HPDE6-E6E7 (cell line): ENCODE results near the gene USP31.

Experiments used
- DNase-seq: peaks from one replicate; pipeline ENCODE4 v3.0.0; 2011; ENCODE audit warnings: missing footprints; ENCODE audit errors: extremely low spot score

USP31 gene, protein sequence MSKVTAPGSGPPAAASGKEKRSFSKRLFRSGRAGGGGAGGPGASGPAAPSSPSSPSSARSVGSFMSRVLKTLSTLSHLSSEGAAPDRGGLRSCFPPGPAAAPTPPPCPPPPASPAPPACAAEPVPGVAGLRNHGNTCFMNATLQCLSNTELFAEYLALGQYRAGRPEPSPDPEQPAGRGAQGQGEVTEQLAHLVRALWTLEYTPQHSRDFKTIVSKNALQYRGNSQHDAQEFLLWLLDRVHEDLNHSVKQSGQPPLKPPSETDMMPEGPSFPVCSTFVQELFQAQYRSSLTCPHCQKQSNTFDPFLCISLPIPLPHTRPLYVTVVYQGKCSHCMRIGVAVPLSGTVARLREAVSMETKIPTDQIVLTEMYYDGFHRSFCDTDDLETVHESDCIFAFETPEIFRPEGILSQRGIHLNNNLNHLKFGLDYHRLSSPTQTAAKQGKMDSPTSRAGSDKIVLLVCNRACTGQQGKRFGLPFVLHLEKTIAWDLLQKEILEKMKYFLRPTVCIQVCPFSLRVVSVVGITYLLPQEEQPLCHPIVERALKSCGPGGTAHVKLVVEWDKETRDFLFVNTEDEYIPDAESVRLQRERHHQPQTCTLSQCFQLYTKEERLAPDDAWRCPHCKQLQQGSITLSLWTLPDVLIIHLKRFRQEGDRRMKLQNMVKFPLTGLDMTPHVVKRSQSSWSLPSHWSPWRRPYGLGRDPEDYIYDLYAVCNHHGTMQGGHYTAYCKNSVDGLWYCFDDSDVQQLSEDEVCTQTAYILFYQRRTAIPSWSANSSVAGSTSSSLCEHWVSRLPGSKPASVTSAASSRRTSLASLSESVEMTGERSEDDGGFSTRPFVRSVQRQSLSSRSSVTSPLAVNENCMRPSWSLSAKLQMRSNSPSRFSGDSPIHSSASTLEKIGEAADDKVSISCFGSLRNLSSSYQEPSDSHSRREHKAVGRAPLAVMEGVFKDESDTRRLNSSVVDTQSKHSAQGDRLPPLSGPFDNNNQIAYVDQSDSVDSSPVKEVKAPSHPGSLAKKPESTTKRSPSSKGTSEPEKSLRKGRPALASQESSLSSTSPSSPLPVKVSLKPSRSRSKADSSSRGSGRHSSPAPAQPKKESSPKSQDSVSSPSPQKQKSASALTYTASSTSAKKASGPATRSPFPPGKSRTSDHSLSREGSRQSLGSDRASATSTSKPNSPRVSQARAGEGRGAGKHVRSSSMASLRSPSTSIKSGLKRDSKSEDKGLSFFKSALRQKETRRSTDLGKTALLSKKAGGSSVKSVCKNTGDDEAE (N-terminal part only)

DNA sequence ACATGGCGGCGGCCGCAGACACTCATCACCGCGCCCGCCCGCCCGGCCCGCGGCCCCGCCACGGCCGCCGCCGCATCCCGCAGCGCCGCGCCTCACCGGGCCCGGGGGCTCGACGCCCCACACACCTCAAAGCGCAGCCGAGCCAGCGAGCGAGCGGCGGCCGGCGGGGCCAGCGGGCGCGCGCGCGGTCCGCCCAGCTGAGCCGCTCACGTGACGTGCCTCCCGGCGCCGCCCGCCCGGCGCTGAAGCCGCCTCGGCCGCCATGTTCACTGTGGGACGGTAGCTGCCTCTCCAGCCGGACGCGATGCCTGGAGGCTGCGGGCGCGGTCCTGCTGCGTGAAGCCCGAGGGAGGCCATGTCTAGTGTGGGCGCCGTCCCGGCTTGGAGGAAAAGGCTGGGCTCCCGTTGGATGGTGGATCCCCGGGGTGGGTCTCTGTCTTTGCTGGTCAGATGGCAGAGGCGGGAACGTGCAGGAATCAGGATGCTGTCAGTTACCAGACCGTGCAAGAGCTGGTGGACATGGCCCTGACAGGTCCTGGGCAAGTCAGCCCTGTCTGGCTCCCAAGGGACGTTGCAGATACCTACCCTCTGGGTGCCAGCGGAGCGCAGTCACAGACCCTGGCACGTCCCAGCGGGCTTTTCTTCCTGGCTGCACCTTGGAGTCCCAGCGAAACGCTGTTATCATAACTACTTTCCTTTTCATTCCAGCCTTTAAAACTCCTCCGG, at the start of gene USP31:
Gene USP31, minus strand, starts transcription at position 186 of the 726 bp plus-strand sequence. Its CDS starts 182 bp downstream, at position 4.
- DNase-seq = peak; percentile 83

DNA sequence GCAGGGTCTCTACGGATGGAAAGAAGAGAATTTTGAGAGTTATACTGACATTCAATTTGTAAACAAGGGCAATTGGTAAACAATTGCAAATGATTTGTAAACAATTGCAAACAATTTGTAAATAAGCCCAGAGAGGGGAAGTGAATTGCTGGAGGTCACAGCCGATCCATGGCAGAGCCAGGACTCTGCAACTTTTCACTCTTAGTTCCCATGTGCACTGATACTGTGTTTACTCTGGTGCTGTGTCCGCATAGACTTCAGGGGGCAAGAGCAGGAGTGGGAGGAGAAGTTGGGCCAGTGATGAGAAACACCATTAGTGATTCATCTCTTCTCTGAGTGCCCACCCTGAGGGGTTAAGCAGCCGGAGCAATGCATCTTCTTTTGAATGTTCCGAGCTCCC, 47.3 kb upstream of the USP31 start:
- DNase-seq = no peak

DNA sequence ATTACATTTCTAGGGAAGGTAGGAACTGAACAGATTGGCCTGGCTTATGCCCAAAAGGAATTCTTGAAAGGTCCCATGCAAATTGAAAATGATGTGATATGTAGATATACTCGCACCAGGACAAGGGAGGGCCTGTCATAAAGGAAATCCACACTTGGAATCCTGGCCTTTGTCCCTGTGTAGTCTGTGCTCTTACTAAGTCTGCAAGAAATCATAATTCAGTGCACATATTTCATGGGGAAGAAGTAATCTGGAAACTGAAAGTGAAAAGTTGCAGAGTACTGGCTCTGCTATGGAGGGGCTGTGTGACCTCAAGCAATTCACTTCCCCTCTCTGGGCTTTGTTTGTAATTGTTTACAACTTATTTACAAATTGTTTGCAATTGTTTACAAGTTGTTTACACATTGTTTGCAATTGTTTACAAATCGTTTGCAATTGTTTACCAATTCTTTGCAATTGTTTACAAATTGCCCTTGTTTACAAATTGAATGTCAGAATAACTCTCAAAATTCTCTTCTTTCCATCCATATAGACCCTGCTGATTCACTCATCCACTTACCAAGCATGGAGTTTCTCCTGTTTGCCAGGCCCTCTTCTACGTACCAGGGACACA, 46.2 kb upstream of the USP31 start:
- no peak for DNase-seq

DNA sequence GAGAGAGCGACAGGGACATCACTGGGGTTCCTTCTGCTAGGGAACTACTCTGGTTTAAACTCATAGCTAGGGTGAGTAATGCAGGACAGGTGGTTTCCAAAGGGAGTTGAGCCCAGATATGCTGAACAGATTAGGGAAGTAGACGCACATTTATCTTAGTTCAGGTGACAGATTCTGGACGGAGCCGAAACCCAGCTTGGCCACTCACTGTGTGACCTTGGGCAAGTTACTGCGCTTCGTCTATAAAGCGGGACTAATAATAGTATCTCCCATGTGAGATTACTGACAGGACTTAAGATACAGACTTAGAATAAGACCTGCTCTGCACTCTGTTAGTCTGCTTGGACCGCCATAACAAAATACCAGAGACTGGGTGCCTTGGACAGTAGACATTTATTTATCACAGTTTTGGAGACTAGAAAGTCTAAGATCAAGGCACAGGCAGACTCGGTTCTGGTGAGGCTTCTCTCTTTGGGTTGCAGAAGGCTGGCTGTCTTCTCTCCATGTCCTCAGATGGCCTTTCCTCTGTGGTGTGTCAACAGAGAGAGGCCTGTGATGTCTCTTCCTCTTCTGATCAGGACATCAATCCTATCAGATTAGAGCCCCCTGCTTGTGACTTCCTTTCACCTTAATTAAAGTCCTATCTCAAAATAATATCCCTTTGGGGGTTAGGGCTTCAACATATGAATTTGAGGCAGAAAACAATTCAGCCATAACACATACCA, 45.4 kb upstream of the USP31 start:
- DNase-seq = no peak

DNA sequence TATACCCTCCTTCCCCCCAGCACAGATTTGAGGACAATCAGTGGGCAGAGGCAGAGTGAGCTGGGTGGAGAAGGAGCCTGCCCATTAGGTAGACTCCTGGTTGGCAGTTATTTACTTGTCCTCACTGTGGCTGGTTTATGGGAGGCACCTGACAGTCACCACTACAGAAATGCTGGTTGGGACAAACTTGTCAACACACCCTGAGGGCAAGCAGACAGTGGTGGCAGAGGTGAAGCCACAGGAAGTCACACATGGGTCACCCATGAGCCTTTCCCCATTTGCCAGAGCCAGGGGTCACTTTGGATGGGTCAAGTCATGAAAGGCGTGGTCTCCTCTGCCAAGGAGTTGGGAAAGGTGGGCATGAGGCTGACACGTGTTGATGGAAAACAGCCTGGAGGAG, 39.7 kb upstream of the USP31 start:
- DNase-seq = no peak

DNA sequence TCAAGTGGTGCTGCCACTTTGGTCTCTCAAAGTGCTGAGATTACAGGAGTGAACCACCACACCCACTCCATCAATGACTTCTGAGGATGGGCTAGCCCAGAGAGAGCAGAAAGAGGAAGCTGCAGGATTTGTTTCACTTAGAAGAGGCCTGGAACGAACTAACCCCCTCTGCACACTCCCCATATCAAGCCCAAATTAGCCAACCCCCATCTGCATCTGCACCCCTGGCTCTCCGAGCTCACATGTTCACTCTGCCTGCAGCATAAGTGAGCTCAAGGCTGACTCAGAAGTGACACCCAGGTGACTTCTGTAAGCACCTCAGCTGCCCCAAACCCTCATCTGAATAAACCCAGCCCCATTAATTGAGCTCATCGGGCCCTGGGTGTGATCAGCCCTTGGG, 38.1 kb upstream of the USP31 start:
- DNase-seq = no peak

DNA sequence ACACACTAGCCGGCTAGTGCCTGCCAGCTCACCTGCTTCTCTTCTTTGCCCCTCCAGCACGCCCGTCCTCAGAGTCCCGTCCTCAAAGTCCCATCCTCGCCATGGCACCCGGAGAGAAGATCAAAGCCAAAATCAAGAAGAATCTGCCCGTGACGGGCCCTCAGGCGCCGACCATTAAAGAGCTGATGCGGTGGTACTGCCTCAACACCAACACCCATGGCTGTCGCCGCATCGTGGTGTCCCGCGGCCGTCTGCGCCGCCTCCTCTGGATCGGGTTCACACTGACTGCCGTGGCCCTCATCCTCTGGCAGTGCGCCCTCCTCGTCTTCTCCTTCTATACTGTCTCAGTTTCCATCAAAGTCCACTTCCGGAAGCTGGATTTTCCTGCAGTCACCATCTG, 36.9 kb upstream of the USP31 start:
- no peak for DNase-seq

DNA sequence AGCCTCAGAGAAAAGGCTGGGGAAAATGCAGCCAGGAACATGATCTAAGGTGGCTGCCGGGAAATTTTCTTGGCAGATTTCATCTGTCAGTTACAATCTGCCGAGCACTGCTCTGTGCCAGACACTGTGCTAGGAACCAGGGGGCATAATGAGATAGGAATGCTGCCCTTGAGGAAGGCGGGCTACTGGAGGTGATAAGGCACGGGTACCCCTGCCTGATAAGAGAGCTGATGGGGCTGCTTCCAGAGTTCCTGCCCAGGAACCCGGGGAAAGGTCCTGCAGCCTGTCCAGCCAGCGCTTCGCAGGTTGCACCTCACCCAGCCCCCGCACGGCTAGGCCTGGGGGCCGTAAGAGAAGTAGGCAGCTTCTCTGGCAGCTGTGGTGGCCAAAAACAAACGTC, 36.4 kb upstream of the USP31 start:
- no peak for DNase-seq

DNA sequence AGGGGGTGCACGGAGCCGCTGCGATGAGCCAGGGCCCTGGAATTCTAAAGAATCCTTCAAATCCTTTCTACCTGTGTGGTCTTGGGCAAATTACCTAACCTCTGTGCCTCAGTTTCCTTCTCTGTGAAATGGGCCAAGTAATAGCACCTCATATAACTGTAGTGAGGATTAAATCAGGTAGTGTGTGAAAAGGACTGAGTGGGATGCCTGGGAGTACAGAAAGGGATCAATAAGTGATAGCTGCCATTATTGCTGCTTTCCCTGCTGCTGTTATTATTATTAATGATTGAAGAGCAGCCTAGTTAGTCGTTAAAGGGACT, 34.3 kb upstream of the USP31 start:
- no peak for DNase-seq

DNA sequence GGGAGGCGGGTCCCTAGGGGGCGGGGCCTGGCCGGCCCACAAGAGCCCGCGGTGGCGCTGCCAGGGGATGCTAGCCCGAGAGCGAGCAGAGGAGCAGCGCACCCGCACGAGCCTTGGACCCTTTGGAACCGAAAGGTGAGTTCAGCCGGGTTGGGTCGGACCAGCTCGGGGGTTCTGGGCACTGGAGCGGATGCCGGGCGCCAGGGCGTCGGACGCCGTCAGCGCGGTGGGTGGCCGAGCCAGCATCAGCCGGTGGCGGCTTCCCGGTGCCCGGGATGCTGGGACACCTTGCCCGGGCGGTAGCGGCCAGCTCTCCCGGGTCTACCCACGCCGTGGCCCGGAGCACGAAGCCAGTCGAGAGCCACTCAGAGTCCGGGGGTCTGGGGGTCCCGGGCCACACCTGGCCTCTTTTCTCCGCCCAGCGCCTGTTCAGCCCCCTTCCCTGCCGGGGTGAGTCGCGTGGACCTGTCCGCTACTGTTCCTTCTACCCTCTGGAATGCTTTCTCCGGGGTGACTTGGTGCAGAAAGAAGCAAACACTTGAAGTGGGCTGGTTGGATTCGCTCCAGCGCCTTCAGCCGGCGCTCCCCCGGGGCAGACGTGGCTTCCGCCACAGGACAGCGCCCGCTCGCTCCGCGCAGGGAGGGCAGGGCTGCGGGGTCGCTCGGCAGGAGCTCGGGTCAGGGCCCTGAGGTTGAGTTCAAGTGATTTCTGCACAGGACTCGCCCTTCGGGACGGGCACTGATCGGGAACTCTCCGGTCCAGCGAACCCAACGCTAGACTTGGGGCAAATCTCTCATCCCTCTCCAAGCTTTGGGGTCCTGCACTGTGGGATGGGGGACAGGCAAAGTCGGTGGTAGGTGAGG, 33.7 kb upstream of the USP31 start, which contains the start of gene SCNN1G:
Gene SCNN1G, plus strand, starts transcription at position 67 of the 864 bp plus-strand sequence. CDS start 3,527 bp downstream, outside the sequence.
- no peak for DNase-seq

DNA sequence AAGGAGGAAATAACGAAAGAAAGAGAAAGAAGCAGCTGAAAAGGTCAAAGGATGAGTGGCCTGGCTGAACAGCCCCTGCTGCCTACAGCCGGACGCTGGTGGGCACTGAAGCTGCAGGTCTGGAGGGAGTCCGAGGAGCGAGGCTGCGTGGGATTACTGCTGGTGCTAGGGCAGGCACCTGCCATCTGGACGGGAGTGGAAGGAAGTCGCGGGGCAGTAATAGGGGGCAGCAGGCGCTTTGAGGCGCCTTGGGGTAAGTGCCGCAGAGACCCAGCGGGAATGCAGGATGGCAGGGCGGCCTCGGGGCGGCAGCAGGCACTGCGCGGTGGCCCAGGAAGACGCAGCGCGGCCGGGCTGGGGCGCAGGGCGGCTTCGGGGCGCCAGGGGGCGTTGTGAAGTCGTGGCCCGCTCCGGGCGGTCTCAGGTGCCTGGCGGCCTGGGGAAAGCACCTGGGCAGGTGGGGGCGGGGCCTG, 33.0 kb upstream of the USP31 start:
- peak; percentile 91 for DNase-seq

DNA sequence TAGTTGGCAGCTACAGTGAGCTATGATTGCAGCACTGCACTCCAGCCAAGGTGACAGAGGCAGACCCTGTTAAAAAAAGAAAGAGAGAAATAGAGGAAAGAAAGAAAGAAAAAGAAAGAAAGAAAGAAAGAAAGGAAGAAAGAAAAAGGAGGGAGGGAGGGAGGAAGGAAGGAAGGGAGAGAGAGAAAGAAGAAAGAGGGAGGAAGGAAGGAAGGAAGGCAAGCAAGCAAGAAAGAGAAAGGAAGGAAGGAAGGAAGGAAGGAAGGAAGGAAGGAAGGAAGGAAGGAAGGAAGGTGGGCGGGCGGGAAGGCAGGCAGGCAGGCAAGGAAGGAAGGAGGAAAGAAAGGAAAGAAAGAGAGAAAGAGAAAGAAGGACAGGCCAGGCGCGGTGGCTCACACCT, 32.3 kb upstream of the USP31 start:
- no peak for DNase-seq

DNA sequence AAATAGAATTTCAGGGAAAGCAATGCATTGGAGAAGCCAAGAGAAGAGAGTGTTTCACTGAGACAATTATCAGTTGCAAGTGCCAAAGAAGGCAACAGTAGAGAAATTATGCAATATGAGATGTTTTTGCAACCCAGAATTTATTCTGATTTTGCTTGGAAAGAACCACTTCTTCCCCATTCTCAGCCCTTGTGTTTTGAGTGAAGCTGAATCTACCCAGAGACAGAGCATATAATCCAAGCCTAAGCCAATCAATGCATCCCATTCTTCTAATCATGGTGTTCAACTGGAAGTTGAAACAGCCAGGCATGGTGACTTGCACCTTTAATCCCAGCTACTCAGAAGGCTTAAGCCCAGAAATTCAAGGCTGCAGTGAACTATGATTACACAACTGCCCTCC, 26.4 kb upstream of the USP31 start:
- no peak for DNase-seq

DNA sequence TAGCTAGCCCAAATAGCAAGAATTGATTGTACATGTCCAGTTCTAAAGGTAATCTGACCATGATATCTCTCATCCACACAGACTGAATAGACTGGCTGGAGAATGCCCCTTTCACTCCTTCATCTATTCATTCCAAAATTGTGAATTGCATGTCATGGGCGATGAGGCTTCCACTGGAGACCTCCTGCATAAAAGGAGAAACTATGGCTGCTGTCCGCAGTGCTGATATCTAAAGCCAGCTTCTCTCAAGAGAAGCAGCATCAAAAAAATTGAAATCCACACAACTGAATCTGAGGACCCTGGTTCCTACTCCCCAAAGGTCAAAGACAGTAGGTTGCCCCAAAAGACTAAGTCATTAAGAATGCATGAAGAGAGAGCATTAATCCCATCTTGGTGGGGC, 25.4 kb upstream of the USP31 start:
- no peak for DNase-seq

DNA sequence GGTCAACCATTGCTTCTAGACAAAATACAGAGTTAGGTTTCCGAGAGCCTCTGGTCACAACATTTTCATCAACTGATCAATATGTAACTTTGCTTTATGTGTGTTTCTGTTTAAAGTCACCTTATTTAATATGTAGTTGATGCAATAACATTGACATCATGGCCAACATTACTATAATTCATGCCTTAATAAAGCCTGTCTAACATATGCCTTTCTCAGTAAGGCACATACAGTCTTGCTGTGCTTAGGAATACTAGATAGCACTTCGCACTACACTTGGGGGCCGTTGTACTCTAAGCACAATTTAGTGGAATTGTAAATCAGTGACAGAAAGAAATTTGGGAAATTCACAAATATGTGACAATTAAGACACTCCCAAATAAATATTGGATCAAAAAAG, 23.7 kb upstream of the USP31 start:
- no peak for DNase-seq

DNA sequence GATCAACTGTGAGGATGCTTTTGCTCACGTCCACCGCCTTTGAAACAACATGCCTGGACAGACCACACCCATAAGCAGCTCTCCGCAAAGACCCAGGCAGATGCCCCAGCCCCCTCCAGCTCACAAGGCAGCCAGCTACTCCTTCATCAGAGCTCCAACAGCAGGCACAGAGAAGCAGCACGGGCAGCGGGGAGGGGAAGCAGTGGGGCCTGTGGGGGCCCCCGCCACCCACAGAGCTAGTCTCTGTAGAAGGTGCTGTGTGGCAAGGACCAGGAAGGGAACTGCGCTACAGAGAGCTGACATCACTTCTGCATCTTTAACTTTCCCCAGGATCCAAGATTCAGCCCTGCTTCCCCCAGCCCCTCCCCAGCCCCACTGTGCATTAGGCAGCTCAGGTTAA, 23.3 kb upstream of the USP31 start:
- DNase-seq = no peak

DNA sequence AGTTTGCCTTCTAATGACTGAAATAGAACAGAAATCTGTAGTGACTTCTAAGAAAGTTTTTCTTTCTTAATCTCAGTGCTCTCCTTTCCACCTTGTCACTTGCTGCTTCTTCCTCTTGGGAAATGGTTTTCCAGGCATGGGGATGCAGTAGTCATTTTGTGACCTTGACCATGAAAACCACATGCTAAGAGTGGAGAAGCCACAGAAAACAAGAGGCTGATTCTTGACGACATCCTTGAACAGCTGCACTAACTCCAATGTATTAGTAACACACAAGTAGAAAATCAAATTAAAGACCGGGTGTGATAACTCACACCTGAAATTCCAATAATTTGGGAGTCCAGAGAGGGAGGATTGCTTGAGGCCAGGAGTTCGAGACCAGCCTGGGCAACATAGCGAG, 15.5 kb upstream of the USP31 start:
- no peak for DNase-seq

DNA sequence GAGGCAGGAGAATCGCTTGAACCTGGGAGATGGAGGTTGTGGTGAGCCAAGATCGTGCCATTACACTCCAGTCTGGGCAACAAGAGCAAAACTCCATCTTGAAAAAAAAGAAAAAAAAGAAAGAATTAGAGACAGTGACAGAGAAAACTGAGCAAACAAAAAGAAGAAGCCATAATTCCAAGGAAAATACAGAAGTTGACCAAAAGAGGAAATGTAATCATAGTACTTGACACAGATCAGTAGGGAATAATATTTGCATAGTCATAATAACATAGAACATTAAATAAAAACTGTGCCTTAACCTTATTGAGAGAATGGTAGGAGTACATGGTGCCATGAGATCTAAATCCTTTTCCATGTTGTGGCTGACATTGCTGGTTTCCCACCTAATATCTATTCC, 14.7 kb upstream of the USP31 start:
- no peak for DNase-seq

DNA sequence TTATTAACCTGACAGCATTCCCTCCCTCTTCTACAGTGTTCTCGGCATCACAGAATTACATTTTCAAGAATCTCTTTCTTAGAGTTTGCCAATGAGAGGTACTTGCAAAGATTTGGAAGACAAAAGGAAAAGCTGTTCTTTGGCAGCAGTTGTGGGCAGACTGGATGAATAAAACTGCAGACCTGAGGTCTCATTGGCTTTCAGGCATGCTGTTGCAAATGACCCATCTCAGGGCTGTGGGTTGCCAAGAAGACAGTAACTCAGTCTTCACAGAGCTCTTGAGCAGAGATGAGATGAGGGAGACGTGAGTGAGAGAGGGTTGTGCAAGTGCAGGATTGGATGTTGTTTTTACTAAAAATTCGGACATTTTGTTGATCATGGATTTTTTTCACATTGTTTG, 11.3 kb upstream of the USP31 start:
- no peak for DNase-seq
